Nasal cavity respiratory epithelium epithelial cell of viscerocranial mucosa (primary cell): ENCODE measurements around the gene FEZF2. TPM values are rescaled to one million over a fixed set of nuclear protein-coding genes. Genes with fewer than 3 reads are reported as not detected.

ENCODE experiments used
- total RNA-seq: library from RNA; depleted of rRNA; stranded (reverse); fragments of >200 nt; gene quantifications from 2 replicates; pipeline ENCODE4 v1.2.3, GENCODE V29; 2014

Gene FEZF2
- total RNA-seq: not detected in 2 replicates

DNA sequence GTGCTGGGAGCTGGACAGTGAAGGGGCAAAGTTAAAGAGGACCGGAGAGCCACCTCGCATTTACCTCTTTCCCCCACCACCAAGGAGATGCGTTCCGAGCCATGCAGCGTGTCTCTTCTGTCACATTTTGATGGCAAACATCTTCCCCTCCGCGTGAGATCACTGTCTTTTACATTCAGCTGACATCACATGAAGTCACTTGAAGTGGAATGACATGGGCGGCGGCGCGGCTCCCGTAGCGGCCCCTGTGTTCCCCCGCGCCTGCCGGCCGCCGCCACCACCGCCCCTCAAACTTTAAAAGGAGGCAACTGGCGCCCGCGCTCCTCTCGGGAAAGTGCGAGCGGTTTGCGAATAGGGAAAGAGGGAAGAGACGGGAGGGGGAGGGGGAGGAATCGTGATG lies at the start of gene FEZF2:
FEZF2 (minus strand) TSS at position 336 of the 400 bp plus-strand sequence. CDS start 682 bp downstream, outside the sequence.

